HFFc6 (cell line): ENCODE data around the gene SEC14L1. TPM values are rescaled to one million over a fixed set of nuclear protein-coding genes. Genes with fewer than 3 reads are reported as not detected.

Experiments used
- DNase-seq: peaks from one replicate; pipeline ENCODE4 v3.0.0-alpha.2; 2018
- H3K27ac Mint-ChIP-seq: 2 replicates; pipeline ENCODE4 v1.8.0; 2020; ENCODE audit warnings: mild to moderate bottlenecking, mixed read lengths
- H3K27me3 Mint-ChIP-seq: 2 replicates; pipeline ENCODE4 v1.8.0; 2021; ENCODE audit warnings: mild to moderate bottlenecking, moderate library complexity, mixed read lengths; ENCODE audit not compliant: insufficient read depth
- H3K36me3 Mint-ChIP-seq: 2 replicates; pipeline ENCODE4 v1.8.0; 2021; ENCODE audit warnings: low read depth, mixed read lengths
- H3K4me1 Mint-ChIP-seq: 2 replicates; pipeline ENCODE4 v1.8.0; 2020; ENCODE audit warnings: low read depth, mixed read lengths
- H3K4me3 Mint-ChIP-seq: 2 replicates; pipeline ENCODE4 v1.8.0; 2020; ENCODE audit warnings: mild to moderate bottlenecking, moderate library complexity, mixed read lengths
- H3K9me3 Mint-ChIP-seq: 2 replicates; pipeline ENCODE4 v1.8.0; 2020; ENCODE audit warnings: mild to moderate bottlenecking, mixed read lengths
- total RNA-seq, 6 experiments: library from RNA; stranded (reverse); fragmentation: NEBNext Ultra II Directional; extraction: Animal tissue kit (Norgen Biotek cat#: 25700); gene quantifications; 2 replicates in 1 of 6; 3 replicates in 5 of 6; pipeline ENCODE4 v1.2.3, GENCODE V29; 2021
- TF ChIP-seq, protein P1 (sequence below): fragments of 200-600 bp; sonication (generic); IDR thresholded peaks from 2 replicates; pipeline ENCODE4 v1.5.0; 2021; ENCODE audit warnings: antibody characterized with exemption, mild to moderate bottlenecking

Gene SEC14L1
- total RNA-seq, 6 experiments from 2014 or later, result 63.0 to 91.4 (median 75.0) TPM

DNA sequence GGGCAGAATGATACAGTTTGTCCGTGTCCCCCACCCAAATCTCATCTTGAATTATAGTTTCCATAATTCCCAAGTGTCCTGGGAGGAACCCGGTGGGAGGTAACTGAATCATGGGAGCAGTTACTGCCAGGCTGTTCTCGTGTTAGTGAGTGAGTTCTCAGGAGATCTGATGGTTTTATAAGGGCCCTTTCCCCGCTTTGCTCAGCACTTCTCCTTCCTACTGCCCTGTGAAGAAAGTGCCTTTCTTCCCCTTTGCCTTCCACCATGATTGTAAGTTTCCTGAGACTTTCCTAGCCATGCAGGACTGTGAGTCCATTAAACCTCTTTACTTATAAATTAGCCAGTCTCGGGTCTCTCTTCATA is 28.9 kb upstream of the SEC14L1 start:
- DNase-seq, result no peak
- TF ChIP-seq, protein P1, sequence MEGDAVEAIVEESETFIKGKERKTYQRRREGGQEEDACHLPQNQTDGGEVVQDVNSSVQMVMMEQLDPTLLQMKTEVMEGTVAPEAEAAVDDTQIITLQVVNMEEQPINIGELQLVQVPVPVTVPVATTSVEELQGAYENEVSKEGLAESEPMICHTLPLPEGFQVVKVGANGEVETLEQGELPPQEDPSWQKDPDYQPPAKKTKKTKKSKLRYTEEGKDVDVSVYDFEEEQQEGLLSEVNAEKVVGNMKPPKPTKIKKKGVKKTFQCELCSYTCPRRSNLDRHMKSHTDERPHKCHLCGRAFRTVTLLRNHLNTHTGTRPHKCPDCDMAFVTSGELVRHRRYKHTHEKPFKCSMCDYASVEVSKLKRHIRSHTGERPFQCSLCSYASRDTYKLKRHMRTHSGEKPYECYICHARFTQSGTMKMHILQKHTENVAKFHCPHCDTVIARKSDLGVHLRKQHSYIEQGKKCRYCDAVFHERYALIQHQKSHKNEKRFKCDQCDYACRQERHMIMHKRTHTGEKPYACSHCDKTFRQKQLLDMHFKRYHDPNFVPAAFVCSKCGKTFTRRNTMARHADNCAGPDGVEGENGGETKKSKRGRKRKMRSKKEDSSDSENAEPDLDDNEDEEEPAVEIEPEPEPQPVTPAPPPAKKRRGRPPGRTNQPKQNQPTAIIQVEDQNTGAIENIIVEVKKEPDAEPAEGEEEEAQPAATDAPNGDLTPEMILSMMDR, result no peak
- peaks cover 1% of the 10 kb centered on the region; the same call in 1 of the 2 replicates for H3K27me3 Mint-ChIP-seq
- no peaks in the 10 kb centered on the region for H3K36me3 Mint-ChIP-seq
- H3K27ac Mint-ChIP-seq, result no peak overlapping the region
- H3K4me3 Mint-ChIP-seq, result no peak overlapping the region
- H3K9me3 Mint-ChIP-seq, result no peaks in the 10 kb centered on the region
- peaks cover 21% of the 10 kb centered on the region for H3K4me1 Mint-ChIP-seq

DNA sequence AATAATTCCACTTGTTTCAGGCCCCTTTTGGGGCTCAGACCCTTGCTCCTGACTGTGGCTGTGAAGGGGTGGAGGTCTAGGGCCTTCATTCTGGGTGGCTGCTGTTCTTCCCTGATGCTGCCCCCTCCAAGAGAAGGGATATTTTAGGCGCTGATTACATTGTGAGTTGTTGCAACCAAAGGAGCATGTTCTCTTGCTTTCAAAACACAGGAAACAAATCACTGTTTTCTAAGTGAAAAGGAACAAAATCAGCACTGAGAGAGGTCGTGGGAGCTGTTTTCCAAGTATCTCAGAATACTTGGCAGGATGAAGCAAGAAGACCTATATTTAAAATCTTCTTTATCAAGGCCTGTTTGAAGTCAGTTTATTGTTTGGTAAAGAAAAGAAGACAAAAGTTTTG is 25.3 kb upstream of the SEC14L1 start:
- peaks cover 1% of the 10 kb centered on the region; the same call in 1 of the 2 replicates for H3K27me3 Mint-ChIP-seq
- DNase-seq, result no peak
- peaks cover under 1% of the 10 kb centered on the region for H3K4me1 Mint-ChIP-seq
- TF ChIP-seq, protein P1, result no peak
- no peak overlapping the region for H3K4me3 Mint-ChIP-seq
- H3K36me3 Mint-ChIP-seq, result no peaks in the 10 kb centered on the region
- no peaks in the 10 kb centered on the region for H3K9me3 Mint-ChIP-seq
- H3K27ac Mint-ChIP-seq, result no peak overlapping the region

DNA sequence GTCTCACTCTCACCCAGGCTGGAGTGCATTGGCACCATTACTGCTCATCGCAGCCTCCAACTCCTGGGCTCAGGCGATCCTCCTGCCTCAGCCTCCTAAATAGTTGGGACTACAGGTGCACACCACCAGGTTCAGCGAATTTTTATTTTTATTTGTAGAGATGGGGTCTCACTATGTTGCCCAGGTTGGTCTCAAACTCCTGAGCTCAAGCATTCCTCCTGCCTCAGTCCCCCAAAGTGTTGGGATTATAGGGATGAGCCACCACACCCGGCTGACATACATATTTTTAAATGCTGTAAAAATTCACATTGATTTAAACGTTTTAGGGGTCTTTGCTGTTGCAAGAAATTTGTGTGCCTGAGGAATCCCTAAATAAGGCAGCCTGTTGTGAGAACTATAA is 24.8 kb upstream of the SEC14L1 start:
- H3K27ac Mint-ChIP-seq, result no peak overlapping the region
- H3K9me3 Mint-ChIP-seq, result no peaks in the 10 kb centered on the region
- H3K4me1 Mint-ChIP-seq, result peaks cover 5% of the 10 kb centered on the region
- H3K27me3 Mint-ChIP-seq, result peaks cover 1% of the 10 kb centered on the region; the same call in 1 of the 2 replicates
- H3K4me3 Mint-ChIP-seq, result no peak overlapping the region
- TF ChIP-seq, protein P1, result no peak
- DNase-seq, result no peak
- no peaks in the 10 kb centered on the region for H3K36me3 Mint-ChIP-seq

GRCh38 chr17:77116371-77116860 is 24.4 kb upstream of the SEC14L1 start:
- TF ChIP-seq, protein P1, result no peak
- Mint-ChIP-seq H3K27ac (no peak overlapping the region), H3K4me1 (peaks cover 10% of the 10 kb centered on the region), H3K9me3 (no peaks in the 10 kb centered on the region), H3K36me3 (no peaks in the 10 kb centered on the region), H3K27me3 (peaks cover 1% of the 10 kb centered on the region; the same call in 1 of the 2 replicates), H3K4me3 (no peak overlapping the region)
- no peak for DNase-seq

- Mint-ChIP-seq H3K4me3 (no peak overlapping the region), H3K27me3 (peaks cover 1% of the 10 kb centered on the region; the same call in 1 of the 2 replicates), H3K36me3 (no peaks in the 10 kb centered on the region), H3K9me3 (no peaks in the 10 kb centered on the region), H3K27ac (no peak overlapping the region), H3K4me1 (peaks cover 20% of the 10 kb centered on the region)
- DNase-seq, result no peak
- TF ChIP-seq, protein P1, result no peak
These were observed 23.4 kb upstream of the SEC14L1 start for GRCh38 chr17:77117415-77117814.
